ENCODE data around the gene LAMA3.

DNA sequence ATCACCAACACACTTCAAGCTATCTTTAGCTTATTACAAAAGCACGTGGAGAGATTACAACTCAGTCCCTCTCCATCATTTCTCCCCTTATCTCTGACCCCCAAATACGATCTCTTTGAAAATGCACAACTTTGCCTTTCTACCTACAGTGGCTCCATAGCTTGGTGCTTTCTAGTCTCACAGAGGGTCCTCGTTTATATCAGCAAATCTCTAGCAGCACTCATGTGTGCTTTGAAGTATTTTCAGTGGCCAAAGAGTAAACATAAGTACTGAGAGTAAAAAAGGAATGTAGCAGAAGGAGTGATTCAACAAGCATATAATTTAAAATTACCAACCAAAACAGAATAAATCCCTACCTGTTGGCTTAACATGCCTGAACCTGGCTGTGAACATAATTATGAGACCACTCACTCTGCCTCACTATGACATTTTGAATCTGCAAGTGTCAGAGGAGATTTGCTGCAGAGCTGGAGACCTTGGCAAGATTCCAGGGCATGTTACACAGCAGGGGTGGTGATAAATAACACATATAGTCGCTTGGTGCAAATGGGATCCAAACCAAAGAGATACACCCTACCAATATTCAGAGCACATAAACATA, 54.6 kb downstream of the LAMA3 start:
- TF ChIP-seq, protein P1, sequence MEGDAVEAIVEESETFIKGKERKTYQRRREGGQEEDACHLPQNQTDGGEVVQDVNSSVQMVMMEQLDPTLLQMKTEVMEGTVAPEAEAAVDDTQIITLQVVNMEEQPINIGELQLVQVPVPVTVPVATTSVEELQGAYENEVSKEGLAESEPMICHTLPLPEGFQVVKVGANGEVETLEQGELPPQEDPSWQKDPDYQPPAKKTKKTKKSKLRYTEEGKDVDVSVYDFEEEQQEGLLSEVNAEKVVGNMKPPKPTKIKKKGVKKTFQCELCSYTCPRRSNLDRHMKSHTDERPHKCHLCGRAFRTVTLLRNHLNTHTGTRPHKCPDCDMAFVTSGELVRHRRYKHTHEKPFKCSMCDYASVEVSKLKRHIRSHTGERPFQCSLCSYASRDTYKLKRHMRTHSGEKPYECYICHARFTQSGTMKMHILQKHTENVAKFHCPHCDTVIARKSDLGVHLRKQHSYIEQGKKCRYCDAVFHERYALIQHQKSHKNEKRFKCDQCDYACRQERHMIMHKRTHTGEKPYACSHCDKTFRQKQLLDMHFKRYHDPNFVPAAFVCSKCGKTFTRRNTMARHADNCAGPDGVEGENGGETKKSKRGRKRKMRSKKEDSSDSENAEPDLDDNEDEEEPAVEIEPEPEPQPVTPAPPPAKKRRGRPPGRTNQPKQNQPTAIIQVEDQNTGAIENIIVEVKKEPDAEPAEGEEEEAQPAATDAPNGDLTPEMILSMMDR (IDR thresholded peaks at IDR 0.05), result no peak
- no peak for TF ChIP-seq POLR2A (IDR thresholded peaks at IDR 0.05)

All from right lobe of liver (tissue), 4 donors.